ENCODE data around the gene FUT3. TPM values are rescaled to one million over a fixed set of nuclear protein-coding genes. Genes with fewer than 3 reads are reported as not detected.

FUT3 gene
- polyA plus RNA-seq, 1 experiment, result not detected

GRCh38 chr19:5824751-5825150 lies 26.5 kb downstream of the FUT3 start:
- POLR2A ChIA-PET, result no interaction called here
- TF ChIP-seq CTCF (IDR thresholded peaks at IDR 0.05; ENCODE audit: low read depth, low read length), result no peak
- no peak overlapping the region for H3K27ac ChIP-seq (ENCODE audit: low read depth, low read length)
- H3K9me3 ChIP-seq (ENCODE audit: control insufficient read depth, insufficient read depth, low read length), result no peaks in the 10 kb centered on the region; the same call in 1 of the 2 replicates
- DNase-seq (ENCODE audit: low read depth, low spot score), result no peak
- H3K4me3 ChIP-seq (ENCODE audit: low read depth, low read length), result no peak overlapping the region
- peaks cover 5% of the 10 kb centered on the region for H3K27me3 ChIP-seq (ENCODE audit: control insufficient read depth, insufficient read depth, low read length)
- CTCF ChIA-PET, result interaction anchor here (1.9 kb wide), 1 partner anchor 20 kb away, joined by 7 read pairs; the partner anchor contains the start of gene NRTN

- ChIA-PET CTCF (interaction anchor here (1.9 kb wide), 1 partner anchor 19 kb away, joined by 7 read pairs; the partner anchor contains the start of gene NRTN), POLR2A (no interaction called here)
- TF ChIP-seq CTCF (IDR thresholded peaks at IDR 0.05; ENCODE audit: low read depth, low read length), result no peak
- Histone ChIP-seq H3K27ac (ENCODE audit: low read depth, low read length) (no peak overlapping the region), H3K9me3 (ENCODE audit: control insufficient read depth, insufficient read depth, low read length) (no peaks in the 10 kb centered on the region; the same call in 1 of the 2 replicates), H3K27me3 (ENCODE audit: control insufficient read depth, insufficient read depth, low read length) (peaks cover 5% of the 10 kb centered on the region), H3K4me3 (ENCODE audit: low read depth, low read length) (no peak overlapping the region)
- no peak for DNase-seq (ENCODE audit: low read depth, low spot score)
These were observed 27.5 kb downstream of the FUT3 start for GRCh38 chr19:5823579-5824281.

GRCh38 chr19:5822181-5822844 lies 28.9 kb downstream of the FUT3 start:
- H3K9me3 ChIP-seq (ENCODE audit: control insufficient read depth, insufficient read depth, low read length), result no peaks in the 10 kb centered on the region; the same call in 1 of the 2 replicates
- no peak overlapping the region for H3K27ac ChIP-seq (ENCODE audit: low read depth, low read length)
- CTCF ChIA-PET, result interaction anchor here (2.6 kb wide), 1 partner anchor 18 kb away, joined by 25 read pairs; the partner anchor contains the start of gene NRTN
- no peak overlapping the region for H3K4me3 ChIP-seq (ENCODE audit: low read depth, low read length)
- peaks cover 4% of the 10 kb centered on the region for H3K27me3 ChIP-seq (ENCODE audit: control insufficient read depth, insufficient read depth, low read length)
- TF ChIP-seq CTCF (IDR thresholded peaks at IDR 0.05; ENCODE audit: low read depth, low read length), result no peak
- DNase-seq (ENCODE audit: low read depth, low spot score), result no peak
- POLR2A ChIA-PET, result no interaction called here

GRCh38 chr19:5821521-5822180 lies 29.6 kb downstream of the FUT3 start:
- TF ChIP-seq CTCF (IDR thresholded peaks at IDR 0.05; ENCODE audit: low read depth, low read length), result no peak
- Histone ChIP-seq H3K27me3 (ENCODE audit: control insufficient read depth, insufficient read depth, low read length) (peaks cover 5% of the 10 kb centered on the region), H3K27ac (ENCODE audit: low read depth, low read length) (no peak overlapping the region), H3K4me3 (ENCODE audit: low read depth, low read length) (no peak overlapping the region), H3K9me3 (ENCODE audit: control insufficient read depth, insufficient read depth, low read length) (no peaks in the 10 kb centered on the region; the same call in 1 of the 2 replicates)
- no peak for DNase-seq (ENCODE audit: low read depth, low spot score)
- ChIA-PET POLR2A (no interaction called here), CTCF (interaction anchor here (2.6 kb wide), 1 partner anchor 17 kb away, joined by 25 read pairs; the partner anchor contains the start of gene NRTN)

All from AG04450 (cell line).